Endothelial cell of umbilical vein (primary cell): Measurements from ENCODE around the gene PLGLB1. TPM values are rescaled to one million over a fixed set of nuclear protein-coding genes. Genes with fewer than 3 reads are reported as not detected.
"Not testable (repeated sequence)": the region's sequence is repeated elsewhere in the genome, so short reads cannot be mapped to it uniquely, and the experiment has no call there.

ENCODE experiments used
- BruUV-seq: library from RNA; stranded (reverse); fragments of 400-500 nt; replicated peaks from 2 replicates; lab custom pipeline; 2021; lab: Mats Ljungman, UMichigan
- CTCF ChIA-PET: fragments of 300-600, 350-600 bp; sonication (Branson Sonifier 250); formaldehyde crosslinking; loops from one replicate; lab custom pipeline; 2021; ENCODE audit warnings: antibody characterized with exemption, inconsistent platforms; lab: Charles Lee
- POLR2A ChIA-PET: fragments of 300-600, 350-600 bp; sonication (Branson Sonifier 250); formaldehyde crosslinking; loops from one replicate; lab custom pipeline; 2021; ENCODE audit warnings: antibody characterized with exemption, inconsistent platforms; lab: Charles Lee
- DNase-seq: peaks from one replicate; pipeline ENCODE4 v3.0.0-alpha.2; 2011; ENCODE audit warnings: low read depth, low spot score
- FAIRE-seq: peaks from 2 replicates; lab custom pipeline; 2011; peaks lifted over from hg19 to GRCh38; lab: Jason Lieb, UNC
- H2AFZ ChIP-seq: 2 replicates; pipeline ENCODE4 v1.6.0; 2012; ENCODE audit warnings: low read depth, low read length, control low read depth, inconsistent platforms
- H3K27ac ChIP-seq: 2 replicates; pipeline ENCODE4 v1.5.1; 2011; ENCODE audit warnings: low read depth, mild to moderate bottlenecking, control low read depth, low read length, moderate library complexity; ENCODE audit not compliant: insufficient read depth
- H3K27me3 ChIP-seq, 2 experiments: 2 replicates each; pipeline versions ENCODE4 v1.6.0 to v1.6.1; 2011; ENCODE audit warnings: low read length in 2 of 2, mixed read lengths in 1 of 2; ENCODE audit not compliant: control insufficient read depth in 2 of 2, insufficient read depth in 2 of 2
- H3K36me3 ChIP-seq, 2 experiments: 2 replicates in 1 of 2; 3 replicates in 1 of 2; pipeline ENCODE4 v1.5.1; 2011; ENCODE audit warnings: low read length in 2 of 2, mild to moderate bottlenecking in 1 of 2, moderate library complexity in 1 of 2; ENCODE audit not compliant: control insufficient read depth in 2 of 2, insufficient read depth in 2 of 2; ENCODE audit errors: extremely low read depth in 1 of 2
- H3K4me1 ChIP-seq: 3 replicates; pipeline ENCODE4 v1.5.1; 2011; ENCODE audit warnings: mild to moderate bottlenecking, low read length; ENCODE audit not compliant: control insufficient read depth, insufficient read depth; ENCODE audit errors: extremely low read depth
- H3K4me2 ChIP-seq: 2 replicates; pipeline ENCODE4 v1.6.1; 2011; ENCODE audit warnings: low read length, control low read depth, mixed read lengths; ENCODE audit not compliant: insufficient read depth
- H3K4me3 ChIP-seq, 3 experiments: fragments of 200-600 bp in 1 of 3; sonication (generic), shearing (Covaris generic) in 1 of 3; replicated peaks in 1 of 3; 2 replicates each; pipeline ENCODE4 v1.5.1; 2011 to 2016; ENCODE audit warnings: control low read depth in 3 of 3, low read length in 3 of 3, mild to moderate bottlenecking in 2 of 3, inconsistent platforms in 1 of 3, low read depth in 1 of 3, moderate library complexity in 1 of 3; ENCODE audit not compliant: insufficient read depth in 1 of 3
- H3K79me2 ChIP-seq: 2 replicates; pipeline ENCODE4 v1.6.0; 2012; ENCODE audit warnings: low read length, inconsistent platforms; ENCODE audit not compliant: control insufficient read depth, insufficient read depth
- H3K9ac ChIP-seq: replicated peaks from 2 replicates; pipeline ENCODE3; 2011; ENCODE audit warnings: low read length, control low read depth; ENCODE audit not compliant: insufficient read depth; ENCODE audit errors: extremely low read depth
- H3K9me1 ChIP-seq: replicated peaks from 3 replicates; pipeline ENCODE4 v1.6.0; 2011; ENCODE audit warnings: mild to moderate bottlenecking, low read length; ENCODE audit not compliant: control insufficient read depth, insufficient read depth; ENCODE audit errors: extremely low read depth
- H3K9me3 ChIP-seq: replicated peaks from 2 replicates; pipeline ENCODE4 v1.5.1; 2012; ENCODE audit warnings: low read length, inconsistent platforms; ENCODE audit not compliant: control insufficient read depth, insufficient read depth
- H4K20me1 ChIP-seq: replicated peaks from 2 replicates; pipeline ENCODE3; 2011; ENCODE audit warnings: mild to moderate bottlenecking, low read length; ENCODE audit not compliant: control insufficient read depth, insufficient read depth; ENCODE audit errors: extremely low read depth
- dilution Hi-C: fragments of 300-500 bp; cut with MboI; formaldehyde crosslinking; loops from one replicate; pipeline ENCODE4 v1.15.0; 2019; ENCODE audit warnings: low sequenced_read_pairs; ENCODE audit not compliant: extremely low pct_ligation_motif_present
- intact Hi-C: fragments of 100-400 bp; cut with micrococcal nuclease; formaldehyde crosslinking; loops from one replicate; pipeline ENCODE4 v1.10.0; 2022
- polyA plus RNA-seq, 4 experiments: library from polyadenylated mRNA; depleted of rRNA in 3 of 4; stranded (reverse) in 3 of 4; unstranded in 1 of 4; fragments of >200 nt; gene quantifications; 2 replicates each; pipeline versions ENCODE4 v1.2.1 to v1.2.3, GENCODE V29; 2011 to 2012; ENCODE audit warnings: missing spikeins in 1 of 4
- total RNA-seq: library from RNA; stranded (reverse); gene quantifications from 2 replicates; pipeline ENCODE4 v1.2.3, GENCODE V29; 2021

PLGLB1 gene
- total and polyA plus RNA-seq, 2 donors (not counting 3 experiments of a cell fraction or from before 2014, with no cell fraction given), result 0.51 to 0.75 TPM

GRCh38 chr2:87057606-87058005, 36.0 kb upstream of the PLGLB1 start:
- H3K9ac ChIP-seq, POLR2A ChIA-PET, H4K20me1 ChIP-seq, H3K27ac ChIP-seq, intact Hi-C loops, dilution Hi-C loops, DNase-seq, H3K4me2 ChIP-seq, H3K4me3 ChIP-seq, H3K9me1 ChIP-seq, CTCF ChIA-PET, BruUV-seq, H2AFZ ChIP-seq, H3K36me3 ChIP-seq, H3K9me3 ChIP-seq, H3K4me1 ChIP-seq, H3K79me2 ChIP-seq, FAIRE-seq, H3K27me3 ChIP-seq: not testable (repeated sequence)

DNA sequence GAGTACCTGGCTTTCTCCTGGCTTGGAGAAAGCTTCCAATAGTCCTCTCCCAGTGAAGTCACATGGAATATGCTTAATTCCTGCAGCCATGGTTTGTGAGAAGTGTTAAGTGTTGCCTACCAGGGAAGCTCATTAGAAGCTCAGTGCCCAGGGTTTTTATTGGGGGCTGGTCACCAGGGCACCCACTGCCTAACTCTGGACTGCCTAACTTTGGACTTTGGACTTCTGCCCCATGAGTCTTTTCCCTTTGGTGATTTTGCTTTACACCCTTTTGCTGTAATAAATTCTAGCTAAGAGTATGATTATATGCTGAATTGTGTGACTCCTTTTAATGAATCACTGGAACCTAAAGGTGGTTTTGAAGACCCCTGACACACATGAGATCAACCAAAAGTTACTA, 35.2 kb upstream of the PLGLB1 start:
- FAIRE-seq, H3K9me3 ChIP-seq, H3K9ac ChIP-seq, H3K79me2 ChIP-seq, dilution Hi-C loops, intact Hi-C loops, H4K20me1 ChIP-seq, H3K27me3 ChIP-seq, H3K27ac ChIP-seq, BruUV-seq, H3K4me2 ChIP-seq, POLR2A ChIA-PET, H3K9me1 ChIP-seq, H3K4me3 ChIP-seq, H3K36me3 ChIP-seq, CTCF ChIA-PET, DNase-seq, H2AFZ ChIP-seq, H3K4me1 ChIP-seq: not testable (repeated sequence)

DNA sequence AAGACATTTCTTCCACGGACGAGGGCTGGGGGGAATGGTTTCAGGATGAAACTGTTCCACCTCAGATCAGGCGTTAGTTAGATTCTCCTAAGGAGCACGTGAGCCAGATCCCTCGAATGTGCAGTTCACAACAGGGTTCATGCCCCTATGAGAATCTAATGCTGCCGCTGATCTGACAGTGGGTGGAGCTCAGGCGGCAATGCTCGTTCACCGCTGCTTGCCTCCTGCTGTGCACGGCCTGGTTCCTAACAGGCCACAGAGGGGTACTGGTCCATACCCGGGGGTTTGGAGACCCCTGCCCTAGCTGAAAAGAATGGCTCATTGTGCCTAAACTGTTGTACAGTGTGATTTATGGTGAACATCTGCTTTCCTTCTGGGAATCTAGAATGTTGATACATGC, 34.8 kb upstream of the PLGLB1 start:
- BruUV-seq, POLR2A ChIA-PET, FAIRE-seq, H3K4me2 ChIP-seq, H3K27me3 ChIP-seq, DNase-seq, H3K9me1 ChIP-seq, dilution Hi-C loops, H4K20me1 ChIP-seq, H3K27ac ChIP-seq, H3K36me3 ChIP-seq, CTCF ChIA-PET, intact Hi-C loops, H3K79me2 ChIP-seq, H3K4me1 ChIP-seq, H3K4me3 ChIP-seq, H3K9ac ChIP-seq, H3K9me3 ChIP-seq, H2AFZ ChIP-seq: not testable (repeated sequence)

DNA sequence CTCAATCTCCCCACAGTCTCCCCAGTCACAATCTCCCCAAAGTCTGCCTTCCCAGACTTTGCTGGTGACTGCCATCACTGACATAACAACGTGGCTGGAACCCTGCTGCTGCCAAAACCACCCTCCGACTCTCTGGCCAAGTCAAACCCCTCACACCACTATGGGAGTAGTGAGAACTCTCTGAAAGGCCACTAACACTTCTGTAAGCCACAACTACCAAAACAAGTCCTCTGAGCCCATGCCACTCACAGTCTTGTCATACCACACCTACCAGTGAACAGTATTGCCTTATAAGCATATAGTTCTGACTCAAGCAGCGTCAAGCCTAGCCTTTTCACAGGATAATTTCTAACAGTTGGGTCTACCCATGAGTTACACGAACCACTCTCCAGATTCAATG, 32.7 kb upstream of the PLGLB1 start:
- DNase-seq, H3K9me1 ChIP-seq, H3K9me3 ChIP-seq, intact Hi-C loops, CTCF ChIA-PET, H3K36me3 ChIP-seq, H4K20me1 ChIP-seq, H3K27ac ChIP-seq, BruUV-seq, H3K4me2 ChIP-seq, FAIRE-seq, H3K79me2 ChIP-seq, H3K4me3 ChIP-seq, H3K27me3 ChIP-seq, H3K4me1 ChIP-seq, POLR2A ChIA-PET, dilution Hi-C loops, H3K9ac ChIP-seq, H2AFZ ChIP-seq: not testable (repeated sequence)
